Stomach (tissue), 9 donors: Measurements from ENCODE around the gene RAB40B. TPM values are rescaled to one million over a fixed set of nuclear protein-coding genes. Genes with fewer than 3 reads are reported as not detected.

Experiments used
- DNase-seq, 2 donors: peaks; one replicate each; pipeline versions ENCODE4 v3.0.0 to v3.0.0-alpha.2; 2013 to 2019
- H3K27ac ChIP-seq, 5 donors: fragments of 200-600 bp in 4 of 5; sonication (generic) in 4 of 5; one replicate each; pipeline ENCODE4 v1.5.1; 2013 to 2019; ENCODE audit warnings: mild to moderate bottlenecking in 1 of 5, moderate library complexity in 1 of 5
- H3K27me3 ChIP-seq, 3 donors: fragments of 200-600 bp; sonication (generic); one replicate each; pipeline ENCODE4 v1.5.1; 2017 to 2019; ENCODE audit warnings: mixed run types in 1 of 3
- H3K36me3 ChIP-seq, 4 donors: fragments of 200-600 bp; sonication (generic); 1 replicate in 3 of 4; 2 replicates in 1 of 4; pipeline ENCODE4 v1.5.1; 2016 to 2019
- H3K4me1 ChIP-seq, 4 donors: fragments of 200-600 bp; sonication (generic); one replicate each; pipeline ENCODE4 v1.5.1; 2016 to 2019
- H3K4me3 ChIP-seq, 4 donors: fragments of 200-600 bp; sonication (generic) in 3 of 4; one replicate each; pipeline ENCODE4 v1.5.1; 2016 to 2019; ENCODE audit warnings: mild to moderate bottlenecking in 1 of 4
- H3K9me3 ChIP-seq, 4 donors: fragments of 200-600 bp; sonication (generic); one replicate each; pipeline ENCODE4 v1.5.1; 2016 to 2019
- CTCF ChIP-seq, 7 experiments: fragments of 450-650 bp in 4 of 7; fragments of 200-600 bp in 3 of 7; sonication (generic) in 3 of 7; IDR thresholded peaks; one replicate each; pipeline ENCODE4 v1.5.1; 2016 to 2019; ENCODE audit warnings: antibody characterized with exemption in 7 of 7, control low read depth in 2 of 7, mild to moderate bottlenecking in 1 of 7
- EP300 ChIP-seq: sonication (generic); formaldehyde crosslinking; IDR thresholded peaks from one replicate; pipeline ENCODE4 v1.6.1; 2017; ENCODE audit warnings: antibody characterized with exemption
- POLR2A ChIP-seq, 4 donors: fragments of 450-650 bp; IDR thresholded peaks; one replicate each; pipeline ENCODE4 v1.6.1; 2016; ENCODE audit warnings: antibody characterized with exemption in 4 of 4, control low read depth in 2 of 4, mild to moderate bottlenecking in 1 of 4, moderate library complexity in 1 of 4
- POLR2AphosphoS5 ChIP-seq, 3 donors: sonication (generic); formaldehyde crosslinking; IDR thresholded peaks; one replicate each; pipeline ENCODE4 v1.6.1; 2016; ENCODE audit warnings: antibody characterized with exemption in 3 of 3
- WGBS, 5 donors: extraction: QIAGEN DNeasy Blood & Tissue Kit in 3 of 5; methylation state at CpG; one replicate each; pipeline versions ENCODE4 v1.1.5 to v1.1.7; 2013 to 2018; 5-methylcytosine and 5-hydroxymethylcytosine counted together
- intact Hi-C: fragments of 100-400 bp; cut with DNase I; formaldehyde crosslinking; loops from one replicate; pipeline ENCODE4 v1.15.1; 2023; ENCODE audit warnings: low total_unique reads
- polyA plus RNA-seq, 3 donors: library from polyadenylated mRNA; stranded (reverse); fragments of 200-250 nt; gene quantifications; one replicate each; pipeline ENCODE4 v1.2.3, GENCODE V29; 2013
- total RNA-seq, 5 donors: library from RNA; depleted of rRNA; stranded (reverse); fragments of >200 nt; gene quantifications; one replicate each; pipeline versions ENCODE4 v1.1.0 to v1.2.3, GENCODE V29; 2014 to 2016
- donor health status: healthy with polysubstance abuse.
- donor health status: Bipolar disorder and iron deficiency.
- donor health status: healthy.

Gene RAB40B
- total and polyA plus RNA-seq, 8 donors, result 7.6 to 133 (median 22.2) TPM

- 65 to 87% (median 77%) methylated on average over 15 to 16 of the region's 17 CpGs for WGBS, 5 donors
- Histone ChIP-seq H3K4me1 (peaks cover 8 to 49% (median 35%) of the 10 kb centered on the region in 4 donors), H3K27ac (peak overlapping the region; percentile 32 to 90 (median 65)), H3K27me3 (peaks cover 0 to 14% (median 0%) of the 10 kb centered on the region in 3 donors), H3K4me3 (peak overlapping the region; percentile 75 to 89 (median 85)), H3K36me3 (peaks cover 4 to 11% (median 5%) of the 10 kb centered on the region in 4 donors), H3K9me3 (peaks cover 0 to 13% (median 6%) of the 10 kb centered on the region in 4 donors)
- intact Hi-C loops, result no loop called here
- DNase-seq, result no peak
- TF ChIP-seq POLR2A (IDR thresholded peaks at IDR 0.05) (no peak), POLR2AphosphoS5 (IDR thresholded peaks at IDR 0.05) (no peak), EP300 (no peak), CTCF (IDR thresholded peaks at IDR 0.05) (no peak)
Measured at GRCh38 chr17:82696259-82696658, 2.2 kb downstream of the RAB40B start.

GRCh38 chr17:82694647-82695046 lies 3.9 kb downstream of the RAB40B start:
- no peak for DNase-seq
- no peak for TF ChIP-seq POLR2AphosphoS5 (IDR thresholded peaks at IDR 0.05)
- TF ChIP-seq EP300, result no peak
- TF ChIP-seq POLR2A (IDR thresholded peaks at IDR 0.05), result no peak
- no peak for TF ChIP-seq CTCF (IDR thresholded peaks at IDR 0.05)
- H3K27ac ChIP-seq, result peak overlapping the region in 2 of 5 donors; percentile 87 to 90
- intact Hi-C loops, result no loop called here
- H3K9me3 ChIP-seq, result peaks cover 0 to 13% (median 6%) of the 10 kb centered on the region in 4 donors
- peaks cover 0 to 14% (median 0%) of the 10 kb centered on the region in 3 donors for H3K27me3 ChIP-seq
- H3K36me3 ChIP-seq, result peaks cover 4 to 23% (median 13%) of the 10 kb centered on the region in 4 donors
- WGBS, 5 donors, result 27 to 47% (median 34%) methylated on average over 2 of the region's 2 CpGs
- no peak overlapping the region for H3K4me3 ChIP-seq
- H3K4me1 ChIP-seq, result peaks cover 7 to 48% (median 34%) of the 10 kb centered on the region in 4 donors

- intact Hi-C loops, result no loop called here
Measured at GRCh38 chr17:82693168-82693867, 5.2 kb downstream of the RAB40B start.

GRCh38 chr17:82692268-82692667 lies 6.2 kb downstream of the RAB40B start:
- H3K36me3 ChIP-seq, result peaks cover 4 to 23% (median 14%) of the 10 kb centered on the region in 4 donors
- no peak for TF ChIP-seq POLR2A (IDR thresholded peaks at IDR 0.05)
- TF ChIP-seq POLR2AphosphoS5 (IDR thresholded peaks at IDR 0.05), result no peak
- no peak for TF ChIP-seq EP300
- no peak for TF ChIP-seq CTCF (IDR thresholded peaks at IDR 0.05)
- H3K9me3 ChIP-seq, result peaks cover 0 to 13% (median 6%) of the 10 kb centered on the region in 4 donors
- no peak overlapping the region for H3K4me3 ChIP-seq
- no peak overlapping the region for H3K27ac ChIP-seq
- no peak for DNase-seq
- intact Hi-C loops, result no loop called here
- WGBS, 5 donors, result 73 to 83% (median 79%) methylated on average over 13 to 16 of the region's 16 CpGs
- peaks cover 0 to 7% (median 0%) of the 10 kb centered on the region in 3 donors for H3K27me3 ChIP-seq
- peaks cover 6 to 50% (median 30%) of the 10 kb centered on the region in 4 donors for H3K4me1 ChIP-seq

More at GRCh38 chr17:82693168-82693867, 5.2 kb downstream of the RAB40B start:
- WGBS, 5 donors, result 83 to 90% (median 85%) methylated on average over 22 of the region's 22 CpGs
- H3K9me3 ChIP-seq, result peaks cover 0 to 13% (median 6%) of the 10 kb centered on the region in 4 donors
- H3K27ac ChIP-seq, result no peak overlapping the region
- TF ChIP-seq POLR2AphosphoS5 (IDR thresholded peaks at IDR 0.05) (no peak), POLR2A (IDR thresholded peaks at IDR 0.05) (no peak), EP300 (no peak), CTCF (IDR thresholded peaks at IDR 0.05) (no peak)
- H3K27me3 ChIP-seq, result peaks cover 0 to 14% (median 0%) of the 10 kb centered on the region in 3 donors
- peaks cover 0 to 51% (median 32%) of the 10 kb centered on the region in 4 donors for H3K4me1 ChIP-seq
- H3K4me3 ChIP-seq, result no peak overlapping the region
- H3K36me3 ChIP-seq, result peaks cover 4 to 23% (median 14%) of the 10 kb centered on the region in 4 donors
- DNase-seq, result no peak
